ENCODE measurements around the gene THSD4.

Gene THSD4

DNA sequence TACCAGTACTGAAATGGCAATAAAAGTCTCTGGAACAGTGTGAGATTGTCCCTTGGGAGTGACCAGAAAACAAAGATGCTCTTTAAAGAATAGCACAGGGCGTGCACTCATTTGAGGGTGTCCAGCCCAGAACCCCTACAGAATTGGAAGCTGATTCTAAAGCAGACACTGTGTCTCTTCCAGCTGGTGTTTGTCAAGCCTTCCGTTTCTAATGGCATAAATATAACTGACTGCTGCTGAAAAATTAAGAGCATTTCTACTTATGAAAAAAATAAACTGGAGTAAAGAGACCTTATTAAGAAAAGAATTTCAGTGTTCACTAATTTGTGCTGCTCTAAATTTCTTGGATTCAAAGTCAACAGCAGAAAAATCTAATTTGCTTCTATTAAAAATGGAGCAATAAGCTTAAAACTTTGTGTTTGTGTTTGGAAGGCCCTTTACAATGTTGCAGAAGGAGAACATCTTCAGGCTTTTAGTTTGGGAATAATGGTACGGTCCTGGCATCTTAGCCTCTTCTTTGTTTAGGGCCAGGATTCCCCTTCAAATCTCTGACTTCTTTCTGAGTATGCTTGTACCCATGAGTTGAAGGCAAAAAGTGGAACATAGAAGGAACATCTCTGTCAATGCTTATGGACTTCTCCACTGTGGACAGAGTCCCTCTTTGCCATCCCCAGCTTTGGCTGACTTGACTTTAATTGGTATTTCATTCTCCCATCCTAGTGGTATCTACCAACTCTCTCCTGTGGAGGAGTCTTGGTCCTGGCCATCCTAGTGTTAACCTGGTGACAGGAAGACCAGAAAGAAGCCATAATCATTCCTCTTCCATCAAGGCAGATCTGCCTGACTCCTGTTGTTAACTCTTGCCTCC lies 65.9 kb downstream of the THSD4 start:
- H3K27me3 ChIP-seq (ENCODE audit: insufficient read depth, poor library complexity, severe bottlenecking), result no peaks in the 10 kb centered on the region
- H3K4me3 ChIP-seq (replicated peaks; ENCODE audit: insufficient read depth, low read length), result no peak overlapping the region
- TF ChIP-seq POLR2AphosphoS5 (IDR thresholded peaks at IDR 0.05; ENCODE audit: low read depth), result no peak
- TF ChIP-seq SPI1 (IDR thresholded peaks at IDR 0.05; ENCODE audit: borderline replicate concordance, low read depth), result no peak
- DNase-seq (ENCODE audit: low read depth in 1 of 2, low spot score in 1 of 2), result no peak
- H3K27ac ChIP-seq (replicated peaks), result no peak overlapping the region

DNA sequence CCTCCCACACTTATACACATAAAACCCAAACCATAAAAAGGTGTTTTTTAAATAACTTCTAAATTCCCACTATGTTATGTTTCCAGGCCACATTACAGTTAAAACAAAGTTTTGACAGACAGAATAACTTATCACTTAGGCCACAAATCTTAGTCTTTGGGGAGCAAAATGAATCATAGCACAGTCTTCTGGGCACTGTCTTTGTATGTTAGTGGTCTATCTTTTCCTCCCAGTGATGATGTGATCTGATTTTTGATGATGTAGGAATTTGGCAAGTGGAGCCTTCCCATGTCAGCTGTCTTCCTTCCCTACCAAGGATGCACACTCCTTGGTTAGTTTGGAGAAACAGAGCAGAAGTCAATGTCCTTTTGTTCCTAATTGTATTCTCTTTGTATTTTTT lies 67.3 kb downstream of the THSD4 start:
- H3K27me3 ChIP-seq (ENCODE audit: insufficient read depth, poor library complexity, severe bottlenecking), result no peaks in the 10 kb centered on the region
- H3K4me3 ChIP-seq (replicated peaks; ENCODE audit: insufficient read depth, low read length), result no peak overlapping the region
- DNase-seq (ENCODE audit: low read depth in 1 of 2, low spot score in 1 of 2), result no peak
- TF ChIP-seq GABPA (IDR thresholded peaks at IDR 0.05; ENCODE audit: low read depth), result no peak
- no peak for TF ChIP-seq POLR2AphosphoS5 (IDR thresholded peaks at IDR 0.05; ENCODE audit: low read depth)
- TF ChIP-seq, protein P1, sequence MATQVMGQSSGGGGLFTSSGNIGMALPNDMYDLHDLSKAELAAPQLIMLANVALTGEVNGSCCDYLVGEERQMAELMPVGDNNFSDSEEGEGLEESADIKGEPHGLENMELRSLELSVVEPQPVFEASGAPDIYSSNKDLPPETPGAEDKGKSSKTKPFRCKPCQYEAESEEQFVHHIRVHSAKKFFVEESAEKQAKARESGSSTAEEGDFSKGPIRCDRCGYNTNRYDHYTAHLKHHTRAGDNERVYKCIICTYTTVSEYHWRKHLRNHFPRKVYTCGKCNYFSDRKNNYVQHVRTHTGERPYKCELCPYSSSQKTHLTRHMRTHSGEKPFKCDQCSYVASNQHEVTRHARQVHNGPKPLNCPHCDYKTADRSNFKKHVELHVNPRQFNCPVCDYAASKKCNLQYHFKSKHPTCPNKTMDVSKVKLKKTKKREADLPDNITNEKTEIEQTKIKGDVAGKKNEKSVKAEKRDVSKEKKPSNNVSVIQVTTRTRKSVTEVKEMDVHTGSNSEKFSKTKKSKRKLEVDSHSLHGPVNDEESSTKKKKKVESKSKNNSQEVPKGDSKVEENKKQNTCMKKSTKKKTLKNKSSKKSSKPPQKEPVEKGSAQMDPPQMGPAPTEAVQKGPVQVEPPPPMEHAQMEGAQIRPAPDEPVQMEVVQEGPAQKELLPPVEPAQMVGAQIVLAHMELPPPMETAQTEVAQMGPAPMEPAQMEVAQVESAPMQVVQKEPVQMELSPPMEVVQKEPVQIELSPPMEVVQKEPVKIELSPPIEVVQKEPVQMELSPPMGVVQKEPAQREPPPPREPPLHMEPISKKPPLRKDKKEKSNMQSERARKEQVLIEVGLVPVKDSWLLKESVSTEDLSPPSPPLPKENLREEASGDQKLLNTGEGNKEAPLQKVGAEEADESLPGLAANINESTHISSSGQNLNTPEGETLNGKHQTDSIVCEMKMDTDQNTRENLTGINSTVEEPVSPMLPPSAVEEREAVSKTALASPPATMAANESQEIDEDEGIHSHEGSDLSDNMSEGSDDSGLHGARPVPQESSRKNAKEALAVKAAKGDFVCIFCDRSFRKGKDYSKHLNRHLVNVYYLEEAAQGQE (IDR thresholded peaks at IDR 0.05; ENCODE audit: insufficient replicate concordance, low read depth), result no peak
- TF ChIP-seq SPI1 (IDR thresholded peaks at IDR 0.05; ENCODE audit: borderline replicate concordance, low read depth), result no peak
- TF ChIP-seq, protein P2, sequence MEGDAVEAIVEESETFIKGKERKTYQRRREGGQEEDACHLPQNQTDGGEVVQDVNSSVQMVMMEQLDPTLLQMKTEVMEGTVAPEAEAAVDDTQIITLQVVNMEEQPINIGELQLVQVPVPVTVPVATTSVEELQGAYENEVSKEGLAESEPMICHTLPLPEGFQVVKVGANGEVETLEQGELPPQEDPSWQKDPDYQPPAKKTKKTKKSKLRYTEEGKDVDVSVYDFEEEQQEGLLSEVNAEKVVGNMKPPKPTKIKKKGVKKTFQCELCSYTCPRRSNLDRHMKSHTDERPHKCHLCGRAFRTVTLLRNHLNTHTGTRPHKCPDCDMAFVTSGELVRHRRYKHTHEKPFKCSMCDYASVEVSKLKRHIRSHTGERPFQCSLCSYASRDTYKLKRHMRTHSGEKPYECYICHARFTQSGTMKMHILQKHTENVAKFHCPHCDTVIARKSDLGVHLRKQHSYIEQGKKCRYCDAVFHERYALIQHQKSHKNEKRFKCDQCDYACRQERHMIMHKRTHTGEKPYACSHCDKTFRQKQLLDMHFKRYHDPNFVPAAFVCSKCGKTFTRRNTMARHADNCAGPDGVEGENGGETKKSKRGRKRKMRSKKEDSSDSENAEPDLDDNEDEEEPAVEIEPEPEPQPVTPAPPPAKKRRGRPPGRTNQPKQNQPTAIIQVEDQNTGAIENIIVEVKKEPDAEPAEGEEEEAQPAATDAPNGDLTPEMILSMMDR (IDR thresholded peaks at IDR 0.05; ENCODE audit: insufficient read depth, low read length), result no peak
- no peak overlapping the region for H3K27ac ChIP-seq (replicated peaks)

DNA sequence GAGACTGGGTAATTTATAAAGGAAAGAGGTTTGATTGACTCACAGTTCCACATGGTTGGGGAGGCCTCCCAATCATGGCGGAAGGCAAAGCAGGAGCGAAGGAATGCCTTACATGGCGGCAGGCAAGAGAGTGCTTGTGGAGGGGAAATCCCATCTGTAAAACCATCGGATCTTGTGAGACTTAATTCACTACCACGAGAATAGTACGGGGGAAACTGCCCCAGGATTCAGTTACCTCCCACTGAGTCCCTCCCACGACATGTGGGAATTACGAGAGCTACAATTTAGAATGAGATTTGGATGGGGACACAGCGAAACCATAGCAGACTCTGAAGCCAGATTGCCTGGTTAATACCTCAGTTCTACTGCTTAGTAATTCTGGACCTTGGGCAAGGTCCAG lies 67.8 kb downstream of the THSD4 start:
- no peak for DNase-seq (ENCODE audit: low read depth in 1 of 2, low spot score in 1 of 2)
- Histone ChIP-seq H3K27me3 (ENCODE audit: insufficient read depth, poor library complexity, severe bottlenecking) (no peaks in the 10 kb centered on the region), H3K4me3 (replicated peaks; ENCODE audit: insufficient read depth, low read length) (no peak overlapping the region), H3K27ac (replicated peaks) (no peak overlapping the region)
- TF ChIP-seq, protein P2 (IDR thresholded peaks at IDR 0.05; ENCODE audit: insufficient read depth, low read length), result no peak
- TF ChIP-seq, protein P1 (IDR thresholded peaks at IDR 0.05; ENCODE audit: insufficient replicate concordance, low read depth), result no peak
- no peak for TF ChIP-seq SPI1 (IDR thresholded peaks at IDR 0.05; ENCODE audit: borderline replicate concordance, low read depth)
- TF ChIP-seq GABPA (IDR thresholded peaks at IDR 0.05; ENCODE audit: low read depth), result no peak
- no peak for TF ChIP-seq POLR2AphosphoS5 (IDR thresholded peaks at IDR 0.05; ENCODE audit: low read depth)

DNA sequence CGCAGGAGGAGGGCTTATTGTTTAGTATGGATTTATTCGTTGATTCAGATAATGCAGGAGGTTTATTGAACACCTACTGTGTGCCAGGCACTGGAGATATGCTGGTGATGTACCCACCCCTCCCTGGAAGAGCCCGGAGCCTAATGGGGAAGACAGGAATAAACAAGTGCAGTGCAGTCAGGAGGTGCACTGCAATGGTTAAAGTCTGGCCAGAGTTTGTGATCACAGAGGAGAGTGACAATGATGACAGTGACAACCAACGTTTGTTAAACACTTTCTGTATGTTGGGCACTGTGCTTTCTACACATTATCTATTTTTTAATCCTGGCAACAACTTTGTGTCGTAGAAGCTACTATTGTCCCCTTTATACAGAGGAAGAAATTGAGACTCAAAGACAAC lies 70.4 kb downstream of the THSD4 start:
- TF ChIP-seq GABPA (IDR thresholded peaks at IDR 0.05; ENCODE audit: low read depth), result no peak
- TF ChIP-seq, protein P2 (IDR thresholded peaks at IDR 0.05; ENCODE audit: insufficient read depth, low read length), result no peak
- TF ChIP-seq SPI1 (IDR thresholded peaks at IDR 0.05; ENCODE audit: borderline replicate concordance, low read depth), result no peak
- TF ChIP-seq, protein P1 (IDR thresholded peaks at IDR 0.05; ENCODE audit: insufficient replicate concordance, low read depth), result no peak
- TF ChIP-seq POLR2AphosphoS5 (IDR thresholded peaks at IDR 0.05; ENCODE audit: low read depth), result no peak
- DNase-seq (ENCODE audit: low read depth in 1 of 2, low spot score in 1 of 2), result no peak

More for the DNA sequence above, 70.4 kb downstream of the THSD4 start:
- no peaks in the 10 kb centered on the region for H3K27me3 ChIP-seq (ENCODE audit: insufficient read depth, poor library complexity, severe bottlenecking)
- no peak overlapping the region for H3K27ac ChIP-seq (replicated peaks)
- H3K4me3 ChIP-seq (replicated peaks; ENCODE audit: insufficient read depth, low read length), result no peak overlapping the region

Data from HL-60 (cell line).